ENCODE data around the gene ZNF579. TPM values are rescaled to one million over a fixed set of nuclear protein-coding genes. Genes with fewer than 3 reads are reported as not detected.
A peak's percentile ranks its signal among the peaks of the same experiment; 100 is the strongest.

Gene ZNF579
- total and polyA plus RNA-seq, 4 experiments from 2014 or later, result 0.62 to 9.6 (median 8.0) TPM; not detected in 1

GRCh38 chr19:55623130-55623529 is 42.5 kb upstream of the ZNF579 start:
- Mint-ChIP-seq H3K36me3 (peaks cover 0 to 11% of the 10 kb centered on the region in 2 donors), H3K4me1 (peaks cover 30 to 57% (median 42%) of the 10 kb centered on the region in 4 donors), H3K27me3 (no peaks in the 10 kb centered on the region), H3K4me3 (peak overlapping the region in 1 of 8 donors; percentile 36), H3K27ac (peak overlapping the region in 5 of 7 donors; percentile 54 to 99 (median 97)), H3K9me3 (no peaks in the 10 kb centered on the region)
- ChIA-PET CTCF (ENCODE audit: partially characterized antibody) (interaction anchor here (0.7 to 9.1 kb wide), 4 partner anchors 9 to 119 kb away, joined by 3 to 94 read pairs (median 20); partner anchors contain the start of genes FIZ1, ZNF524 and ZNF865), POLR2A (ENCODE audit: partially characterized antibody) (interaction anchor here (1.2 to 6.2 kb wide), 6 partner anchors 11 to 42 kb away, joined by 4 to 95 read pairs (median 42); partner anchors contain the start of genes FIZ1, ZNF524, ZNF579 and ZNF580)
- DNase-seq, result peak in 1 of 5 donors; percentile 12
- Histone ChIP-seq H3K4me3 (ENCODE audit: low read length in 2 of 2) (no peak overlapping the region), H3K27ac (ENCODE audit: low read depth, low read length) (no peak overlapping the region), H3K4me1 (ENCODE audit: insufficient read depth, low read length) (peaks cover 38% of the 10 kb centered on the region), H3K27me3 (ENCODE audit: insufficient read depth, low read length) (no peaks in the 10 kb centered on the region), H3K36me3 (ENCODE audit: insufficient read depth, low read length) (no peaks in the 10 kb centered on the region), H3K9me3 (ENCODE audit: control insufficient read depth in 1 of 2, low read length in 2 of 2) (no peaks in the 10 kb centered on the region)
- intact Hi-C loops (cut with micrococcal nuclease), result loop anchor here (10.0 kb wide), 1 partner anchor 238 kb away; the partner anchor contains the start of genes RPL28 and TMEM238

- Histone ChIP-seq H3K27me3 (ENCODE audit: insufficient read depth, low read length) (no peaks in the 10 kb centered on the region), H3K36me3 (ENCODE audit: insufficient read depth, low read length) (peaks cover 4% of the 10 kb centered on the region), H3K4me1 (ENCODE audit: insufficient read depth, low read length) (peaks cover 38% of the 10 kb centered on the region), H3K27ac (ENCODE audit: low read depth, low read length) (no peak overlapping the region), H3K4me3 (ENCODE audit: low read length in 2 of 2) (no peak overlapping the region), H3K9me3 (ENCODE audit: control insufficient read depth in 1 of 2, low read length in 2 of 2) (no peaks in the 10 kb centered on the region)
- intact Hi-C loops (cut with micrococcal nuclease), result loop anchor here (10.0 kb wide), 1 partner anchor 238 kb away; the partner anchor contains the start of genes RPL28 and TMEM238
- peaks cover 28 to 51% (median 40%) of the 10 kb centered on the region in 4 donors for H3K4me1 Mint-ChIP-seq
- H3K36me3 Mint-ChIP-seq, result peaks cover 0 to 15% of the 10 kb centered on the region in 2 donors
- H3K27me3 Mint-ChIP-seq, result no peaks in the 10 kb centered on the region
- no peak overlapping the region for H3K27ac Mint-ChIP-seq
- ChIA-PET CTCF (ENCODE audit: partially characterized antibody) (interaction anchor here (3.6 to 9.1 kb wide), 2 partner anchors 10 to 16 kb away, joined by 16 to 94 read pairs; partner anchors contain the start of gene ZNF865), POLR2A (ENCODE audit: partially characterized antibody) (interaction anchor here (2.9 to 6.2 kb wide), 4 partner anchors 15 to 22 kb away, joined by 18 to 95 read pairs (median 76); partner anchors contain the start of genes FIZ1, ZNF524, ZNF580 and ZNF581)
- no peak overlapping the region for H3K4me3 Mint-ChIP-seq
- H3K9me3 Mint-ChIP-seq, result no peaks in the 10 kb centered on the region
- DNase-seq, result peak in 1 of 5 donors; percentile 36
Observed at GRCh38 chr19:55622242-55622969, 41.8 kb upstream of the ZNF579 start.

GRCh38 chr19:55621673-55622231 is 41.1 kb upstream of the ZNF579 start:
- no peaks in the 10 kb centered on the region for H3K27me3 ChIP-seq (ENCODE audit: insufficient read depth, low read length)
- Mint-ChIP-seq H3K27me3 (no peaks in the 10 kb centered on the region), H3K36me3 (peaks cover 2 to 20% of the 10 kb centered on the region in 2 donors), H3K4me3 (no peak overlapping the region), H3K4me1 (peaks cover 25 to 45% (median 36%) of the 10 kb centered on the region in 4 donors), H3K27ac (no peak overlapping the region), H3K9me3 (no peaks in the 10 kb centered on the region)
- ChIA-PET CTCF (ENCODE audit: partially characterized antibody) (interaction anchor here (3.6 to 9.1 kb wide), 2 partner anchors 11 to 15 kb away, joined by 16 to 94 read pairs; partner anchors contain the start of gene ZNF865), POLR2A (ENCODE audit: partially characterized antibody) (interaction anchor here (2.9 kb wide), 1 partner anchor 21 kb away, joined by 18 read pairs; the partner anchor contains the start of gene ZNF581)
- H3K9me3 ChIP-seq (ENCODE audit: control insufficient read depth in 1 of 2, low read length in 2 of 2), result no peaks in the 10 kb centered on the region
- no peak overlapping the region for H3K27ac ChIP-seq (ENCODE audit: low read depth, low read length)
- intact Hi-C loops (cut with micrococcal nuclease), result loop anchor here (10.0 kb wide), 1 partner anchor 237 kb away; the partner anchor contains the start of genes RPL28 and TMEM238
- H3K4me3 ChIP-seq (ENCODE audit: low read length in 2 of 2), result no peak overlapping the region
- H3K36me3 ChIP-seq (ENCODE audit: insufficient read depth, low read length), result peaks cover 6% of the 10 kb centered on the region
- DNase-seq, result no peak
- peaks cover 32% of the 10 kb centered on the region for H3K4me1 ChIP-seq (ENCODE audit: insufficient read depth, low read length)

GRCh38 chr19:55621205-55621672 is 40.6 kb upstream of the ZNF579 start:
- no peak overlapping the region for H3K4me3 Mint-ChIP-seq
- H3K27ac Mint-ChIP-seq, result peak overlapping the region in 2 of 7 donors; percentile 18 to 35
- no peaks in the 10 kb centered on the region for H3K9me3 Mint-ChIP-seq
- peaks cover 27% of the 10 kb centered on the region for H3K4me1 ChIP-seq (ENCODE audit: insufficient read depth, low read length)
- no peak overlapping the region for H3K27ac ChIP-seq (ENCODE audit: low read depth, low read length)
- peaks cover 20 to 40% (median 31%) of the 10 kb centered on the region in 4 donors for H3K4me1 Mint-ChIP-seq
- ChIA-PET CTCF (ENCODE audit: partially characterized antibody) (interaction anchor here (3.4 to 9.1 kb wide), 2 partner anchors 12 to 14 kb away, joined by 11 to 94 read pairs; partner anchors contain the start of gene ZNF865), POLR2A (ENCODE audit: partially characterized antibody) (no interaction called here)
- no peaks in the 10 kb centered on the region for H3K27me3 Mint-ChIP-seq
- H3K36me3 ChIP-seq (ENCODE audit: insufficient read depth, low read length), result peaks cover 6% of the 10 kb centered on the region
- no peaks in the 10 kb centered on the region for H3K9me3 ChIP-seq (ENCODE audit: control insufficient read depth in 1 of 2, low read length in 2 of 2)
- H3K27me3 ChIP-seq (ENCODE audit: insufficient read depth, low read length), result no peaks in the 10 kb centered on the region
- DNase-seq, result peak in 1 of 5 donors; percentile 37
- H3K36me3 Mint-ChIP-seq, result peaks cover 4 to 21% of the 10 kb centered on the region in 2 donors
- no peak overlapping the region for H3K4me3 ChIP-seq (ENCODE audit: low read length in 2 of 2)
- intact Hi-C loops (cut with micrococcal nuclease), result loop anchor here (10.0 kb wide), 1 partner anchor 236 kb away; the partner anchor contains the start of genes RPL28 and TMEM238

GRCh38 chr19:55620410-55621204 is 40.0 kb upstream of the ZNF579 start:
- no peaks in the 10 kb centered on the region for H3K27me3 ChIP-seq (ENCODE audit: insufficient read depth, low read length)
- no peak overlapping the region for H3K4me3 ChIP-seq (ENCODE audit: low read length in 2 of 2)
- H3K27ac ChIP-seq (ENCODE audit: low read depth, low read length), result no peak overlapping the region
- Mint-ChIP-seq H3K9me3 (no peaks in the 10 kb centered on the region), H3K27ac (peak overlapping the region in 6 of 7 donors; percentile 27 to 77 (median 68)), H3K36me3 (peaks cover 4 to 21% of the 10 kb centered on the region in 2 donors), H3K4me1 (peaks cover 16 to 34% (median 26%) of the 10 kb centered on the region in 4 donors), H3K27me3 (no peaks in the 10 kb centered on the region), H3K4me3 (peak overlapping the region in 1 of 8 donors; percentile 34)
- no peaks in the 10 kb centered on the region for H3K9me3 ChIP-seq (ENCODE audit: control insufficient read depth in 1 of 2, low read length in 2 of 2)
- POLR2A ChIA-PET (ENCODE audit: partially characterized antibody), result interaction anchor here (1.2 kb wide), 1 partner anchor 9 kb away, joined by 3 read pairs; no protein-coding TSS in a partner anchor
- intact Hi-C loops (cut with micrococcal nuclease), result loop anchor here (10.0 kb wide), 1 partner anchor 236 kb away; the partner anchor contains the start of genes RPL28 and TMEM238
- DNase-seq, result peak in 1 of 5 donors; percentile 35
- peaks cover 20% of the 10 kb centered on the region for H3K4me1 ChIP-seq (ENCODE audit: insufficient read depth, low read length)
- H3K36me3 ChIP-seq (ENCODE audit: insufficient read depth, low read length), result peaks cover 6% of the 10 kb centered on the region
- CTCF ChIA-PET (ENCODE audit: partially characterized antibody), result interaction anchor here (3.4 to 9.1 kb wide), 2 partner anchors 12 to 14 kb away, joined by 11 to 94 read pairs; partner anchors contain the start of gene ZNF865

- H3K9me3 ChIP-seq (ENCODE audit: control insufficient read depth in 1 of 2, low read length in 2 of 2), result no peaks in the 10 kb centered on the region
- H3K27ac ChIP-seq (ENCODE audit: low read depth, low read length), result no peak overlapping the region
- DNase-seq, result no peak
- H3K4me3 ChIP-seq (ENCODE audit: low read length in 2 of 2), result no peak overlapping the region
- Mint-ChIP-seq H3K27me3 (no peaks in the 10 kb centered on the region), H3K27ac (peak overlapping the region in 2 of 7 donors; percentile 35 to 69), H3K36me3 (peaks cover 4 to 20% of the 10 kb centered on the region in 2 donors), H3K4me3 (no peak overlapping the region), H3K4me1 (peaks cover 10 to 26% (median 18%) of the 10 kb centered on the region in 4 donors), H3K9me3 (no peaks in the 10 kb centered on the region)
- H3K4me1 ChIP-seq (ENCODE audit: insufficient read depth, low read length), result peaks cover 10% of the 10 kb centered on the region
- intact Hi-C loops (cut with micrococcal nuclease), result no loop called here
- ChIA-PET CTCF (ENCODE audit: partially characterized antibody) (interaction anchor here (1.0 to 3.4 kb wide), 4 partner anchors 11 to 115 kb away, joined by 3 to 15 read pairs (median 9); partner anchors contain the start of gene ZNF865), POLR2A (ENCODE audit: partially characterized antibody) (interaction anchor here (1.1 kb wide), 1 partner anchor 12 kb away, joined by 4 read pairs; no protein-coding TSS in a partner anchor)
- H3K36me3 ChIP-seq (ENCODE audit: insufficient read depth, low read length), result peaks cover 6% of the 10 kb centered on the region
- H3K27me3 ChIP-seq (ENCODE audit: insufficient read depth, low read length), result no peaks in the 10 kb centered on the region
Observed at GRCh38 chr19:55619286-55619685, 38.6 kb upstream of the ZNF579 start.

Measured in CD4-positive, alpha-beta memory T cell (primary cell).